HepG2 (cell line): ENCODE results near the gene CA11. TPM values are rescaled to one million over a fixed set of nuclear protein-coding genes. Genes with fewer than 3 reads are reported as not detected.

Source experiments
- CHD4 ChIP-seq: fragments of 200-600 bp; sonication (generic); IDR thresholded peaks from 2 replicates; pipeline ENCODE4 v1.7.0; 2017; ENCODE audit warnings: mild to moderate bottlenecking, low read length, borderline replicate concordance
- GABPA ChIP-seq, 2 experiments: IDR thresholded peaks; 2 replicates each; pipeline ENCODE4 v1.6.1; 2011 to 2016; ENCODE audit warnings: low read depth in 2 of 2, low read length in 1 of 2, missing biosample characterization in 1 of 2, missing genetic modification characterization in 1 of 2
- GRHL1 ChIP-seq: sonication (generic); formaldehyde crosslinking; conservative IDR thresholded peaks from 2 replicates; pipeline ENCODE4 v1.8.0; 2022; ENCODE audit warnings: missing genetic modification reagents
- LBX2 ChIP-seq: sonication (generic); formaldehyde crosslinking; IDR thresholded peaks from 2 replicates; pipeline ENCODE4 v1.5.0; 2020; ENCODE audit warnings: missing genetic modification reagents, mild to moderate bottlenecking, borderline replicate concordance
- MEF2D ChIP-seq: sonication (generic); formaldehyde crosslinking; IDR thresholded peaks from 2 replicates; pipeline ENCODE4 v1.5.1; 2020; ENCODE audit warnings: mild to moderate bottlenecking, missing genetic modification reagents
- NFIB ChIP-seq: sonication (generic); formaldehyde crosslinking; IDR thresholded peaks from 2 replicates; pipeline ENCODE4 v1.9.0; 2021; ENCODE audit warnings: missing genetic modification reagents, mild to moderate bottlenecking, borderline replicate concordance
- NFYB ChIP-seq: sonication (generic); formaldehyde crosslinking; IDR thresholded peaks from 2 replicates; pipeline ENCODE4 v1.4.0; 2020; ENCODE audit warnings: missing genetic modification reagents
- STAG1 ChIP-seq: sonication (generic); formaldehyde crosslinking; IDR thresholded peaks from 2 replicates; pipeline ENCODE4 v1.4.0; 2020; ENCODE audit warnings: missing genetic modification reagents
- THAP9 ChIP-seq: sonication (generic); formaldehyde crosslinking; IDR thresholded peaks from 2 replicates; pipeline ENCODE4; 2020; ENCODE audit warnings: missing genetic modification reagents, mild to moderate bottlenecking, borderline replicate concordance
- THRA ChIP-seq: sonication (generic); formaldehyde crosslinking; IDR thresholded peaks from 2 replicates; pipeline ENCODE4 v1.4.0; 2020; ENCODE audit warnings: missing genetic modification reagents, borderline replicate concordance
- ZC3H4 ChIP-seq: sonication (generic); formaldehyde crosslinking; IDR thresholded peaks from 2 replicates; pipeline ENCODE4 v1.4.0; 2020; ENCODE audit warnings: missing genetic modification reagents, borderline replicate concordance
- ZNF101 ChIP-seq: sonication (generic); formaldehyde crosslinking; IDR thresholded peaks from 2 replicates; pipeline ENCODE4 v1.4.0; 2020; ENCODE audit warnings: mild to moderate bottlenecking, low read depth, missing genetic modification reagents, borderline replicate concordance
- ZNF468 ChIP-seq: sonication (generic); formaldehyde crosslinking; IDR thresholded peaks from 2 replicates; pipeline ENCODE4 v1.8.0; 2022; ENCODE audit warnings: mild to moderate bottlenecking, moderate library complexity, missing genetic modification reagents
- ZNF768 ChIP-seq: sonication (generic); formaldehyde crosslinking; IDR thresholded peaks from 2 replicates; pipeline ENCODE4 v1.4.0; 2020; ENCODE audit warnings: missing genetic modification reagents
- ZNF891 ChIP-seq: sonication (generic); formaldehyde crosslinking; IDR thresholded peaks from 2 replicates; pipeline ENCODE4 v1.5.0; 2020; ENCODE audit warnings: mild to moderate bottlenecking, missing genetic modification reagents
- polyA plus RNA-seq, 8 experiments: library from polyadenylated mRNA; depleted of rRNA in 3 of 8; stranded (reverse) in 7 of 8; unstranded in 1 of 8; fragments of >200 nt; fragmentation: Illumina TruSeq in 4 of 8; extraction: Trizol in 4 of 8; gene quantifications; 2 replicates each; pipeline versions ENCODE4 v1.2.1 to v1.2.3, GENCODE V29; 2011 to 2016; ENCODE audit warnings: low read depth in 4 of 8, missing spikeins in 1 of 8, mixed read lengths in 1 of 8; ENCODE audit not compliant: insufficient read depth in 1 of 8
- total RNA-seq, 5 experiments: library from RNA; depleted of rRNA; stranded (reverse); fragments of >200 nt; fragmentation: Illumina TruSeq; extraction: Trizol; gene quantifications; 2 replicates each; pipeline ENCODE4 v1.2.3, GENCODE V29; 2016; ENCODE audit warnings: low read depth in 1 of 5
- TF ChIP-seq, protein P1 (sequence below): sonication (generic); formaldehyde crosslinking; IDR thresholded peaks from 2 replicates; pipeline ENCODE4 v1.4.0; 2020; ENCODE audit warnings: mild to moderate bottlenecking, missing genetic modification reagents
- TF ChIP-seq, protein P2 (sequence below): sonication (generic); formaldehyde crosslinking; IDR thresholded peaks from 2 replicates; pipeline ENCODE4 v1.8.0; 2022; ENCODE audit warnings: mild to moderate bottlenecking, missing genetic modification reagents; ENCODE audit not compliant: insufficient replicate concordance
- TF ChIP-seq, protein P3 (sequence below): sonication (generic); formaldehyde crosslinking; IDR thresholded peaks from 2 replicates; pipeline ENCODE4 v1.5.0; 2020; ENCODE audit warnings: missing genetic modification reagents

The CA11 gene
- total and polyA plus RNA-seq, 2 of the 13 experiments (the other 11 are each of a cell fraction or from before 2014, with no cell fraction given) = 0.41 to 0.58 TPM

DNA sequence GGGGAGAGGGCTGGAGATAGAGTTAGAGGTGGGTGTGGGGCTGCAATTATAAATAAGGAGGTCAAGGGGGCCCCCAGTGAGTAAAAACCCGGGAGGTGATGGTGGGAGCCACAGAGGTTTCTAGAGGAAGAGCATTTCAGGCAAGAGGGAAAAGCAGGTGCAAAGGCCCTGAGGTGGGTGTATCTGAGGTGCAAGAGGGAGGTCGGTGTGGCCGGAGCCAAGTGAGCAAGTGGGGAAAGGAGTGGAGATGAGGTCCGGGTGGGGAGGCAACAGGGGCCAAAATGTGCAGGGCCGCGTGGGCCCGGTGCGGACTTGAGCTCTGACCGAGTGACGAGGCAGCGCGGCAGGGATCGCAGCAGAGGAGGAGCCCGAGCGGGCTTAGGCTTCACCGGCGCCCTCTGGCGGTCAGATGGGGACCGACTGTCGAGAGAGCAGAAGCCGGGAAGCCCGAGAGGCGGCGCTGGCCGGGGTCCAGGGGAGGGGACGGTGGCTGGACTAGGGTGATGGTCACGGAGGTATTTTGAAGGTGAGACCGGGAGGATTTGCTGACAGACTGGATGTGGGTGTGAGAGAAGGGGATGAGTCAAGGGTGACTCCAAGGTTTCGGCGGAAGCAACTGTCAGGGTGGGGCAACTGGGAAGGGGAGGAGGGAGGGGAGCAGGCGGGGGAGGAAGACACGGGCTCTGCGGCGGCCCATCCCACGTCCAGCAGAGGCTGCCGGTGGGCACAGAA is 57.2 kb downstream of the CA11 start (continued):
- TF ChIP-seq THAP9 (peak; percentile 27; the same call in 1 of the 2 replicates), MEF2D (CRISPR knock-in tag) (no peak), NFYB (no peak), ZNF468 (CRISPR knock-in tag) (no peak), ZNF891 (CRISPR knock-in tag) (peak; percentile 48; the same call in 1 of the 2 replicates), NFIB (no peak), CHD4 (peak; percentile 95; the same call in 1 of the 2 replicates), THRA (CRISPR knock-in tag) (no peak), LBX2 (CRISPR knock-in tag) (no peak), ZNF101 (CRISPR knock-in tag) (no peak), GRHL1 (CRISPR knock-in tag) (no peak), ZNF768 (peak; percentile 61; the same call in 1 of the 2 replicates), ZC3H4 (CRISPR knock-in tag) (no peak), GABPA (IDR thresholded peaks at IDR 0.05; ENCODE audit: low read depth, low read length) (no peak), GABPA (CRISPR knock-in tag; IDR thresholded peaks at IDR 0.05; ENCODE audit: low read depth) (no peak), STAG1 (CRISPR knock-in tag) (peak; percentile 70)
- TF ChIP-seq, protein P1, sequence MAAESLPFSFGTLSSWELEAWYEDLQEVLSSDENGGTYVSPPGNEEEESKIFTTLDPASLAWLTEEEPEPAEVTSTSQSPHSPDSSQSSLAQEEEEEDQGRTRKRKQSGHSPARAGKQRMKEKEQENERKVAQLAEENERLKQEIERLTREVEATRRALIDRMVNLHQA = no peak
- TF ChIP-seq, protein P2, sequence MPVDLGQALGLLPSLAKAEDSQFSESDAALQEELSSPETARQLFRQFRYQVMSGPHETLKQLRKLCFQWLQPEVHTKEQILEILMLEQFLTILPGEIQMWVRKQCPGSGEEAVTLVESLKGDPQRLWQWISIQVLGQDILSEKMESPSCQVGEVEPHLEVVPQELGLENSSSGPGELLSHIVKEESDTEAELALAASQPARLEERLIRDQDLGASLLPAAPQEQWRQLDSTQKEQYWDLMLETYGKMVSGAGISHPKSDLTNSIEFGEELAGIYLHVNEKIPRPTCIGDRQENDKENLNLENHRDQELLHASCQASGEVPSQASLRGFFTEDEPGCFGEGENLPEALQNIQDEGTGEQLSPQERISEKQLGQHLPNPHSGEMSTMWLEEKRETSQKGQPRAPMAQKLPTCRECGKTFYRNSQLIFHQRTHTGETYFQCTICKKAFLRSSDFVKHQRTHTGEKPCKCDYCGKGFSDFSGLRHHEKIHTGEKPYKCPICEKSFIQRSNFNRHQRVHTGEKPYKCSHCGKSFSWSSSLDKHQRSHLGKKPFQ (CRISPR knock-in tag) = no peak
- TF ChIP-seq, protein P3, sequence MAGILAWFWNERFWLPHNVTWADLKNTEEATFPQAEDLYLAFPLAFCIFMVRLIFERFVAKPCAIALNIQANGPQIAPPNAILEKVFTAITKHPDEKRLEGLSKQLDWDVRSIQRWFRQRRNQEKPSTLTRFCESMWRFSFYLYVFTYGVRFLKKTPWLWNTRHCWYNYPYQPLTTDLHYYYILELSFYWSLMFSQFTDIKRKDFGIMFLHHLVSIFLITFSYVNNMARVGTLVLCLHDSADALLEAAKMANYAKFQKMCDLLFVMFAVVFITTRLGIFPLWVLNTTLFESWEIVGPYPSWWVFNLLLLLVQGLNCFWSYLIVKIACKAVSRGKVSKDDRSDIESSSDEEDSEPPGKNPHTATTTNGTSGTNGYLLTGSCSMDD (CRISPR knock-in tag) = no peak
